ENCODE results near the gene FHIP1A.
A peak's percentile ranks its signal among the peaks of the same experiment; 100 is the strongest.
"Not testable (repeated sequence)": the region's sequence is repeated elsewhere in the genome, so short reads cannot be mapped to it uniquely, and the experiment has no call there.

Gene FHIP1A

DNA sequence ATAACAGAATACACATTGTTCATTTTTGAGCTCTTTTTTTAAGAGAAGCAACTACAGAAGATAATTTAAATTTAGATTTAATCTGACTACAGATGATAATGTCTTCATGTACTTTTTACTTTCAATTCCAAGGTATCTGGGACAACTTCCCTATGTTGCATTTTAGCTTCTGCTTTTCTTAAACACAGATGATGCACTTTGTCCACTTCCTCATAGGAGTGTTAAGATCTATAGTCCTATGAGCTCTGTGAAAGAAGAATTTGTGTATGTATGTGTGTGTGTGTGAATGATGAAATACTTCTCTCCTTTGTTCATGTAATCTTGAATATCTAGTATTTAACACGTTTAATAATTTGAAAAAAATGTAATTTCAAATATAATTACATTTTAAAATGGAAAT is 5.3 kb upstream of the FHIP1A start:
- Histone ChIP-seq H2BK5ac (ENCODE audit: low read depth, low read length, poor library complexity) (no peak overlapping the region), H3K27ac (ENCODE audit: low read depth, low read length) (no peak overlapping the region), H3K27me3 (ENCODE audit: insufficient read depth, low read length) (no peaks in the 10 kb centered on the region), H3K9me3 (ENCODE audit: insufficient read depth, low read depth, low read length) (no peaks in the 10 kb centered on the region), H3K4me2 (ENCODE audit: low read length) (no peak overlapping the region), H4K8ac (ENCODE audit: low read depth, low read length) (no peak overlapping the region), H3K14ac (ENCODE audit: low read length) (no peak overlapping the region), H2AK5ac (ENCODE audit: low read length) (no peak overlapping the region), H4K91ac (ENCODE audit: low read depth, low read length) (no peak overlapping the region), H3K4ac (ENCODE audit: low read depth, low read length) (no peak overlapping the region), H3K36me3 (ENCODE audit: control insufficient read depth in 1 of 2, insufficient read depth in 2 of 2, low read length in 2 of 2) (no peaks in the 10 kb centered on the region), H3K9ac (ENCODE audit: low read length) (no peak overlapping the region), H3K79me2 (ENCODE audit: control insufficient read depth, insufficient read depth, low read length, poor library complexity) (no peaks in the 10 kb centered on the region), H2BK120ac (ENCODE audit: insufficient read depth, low read length, poor library complexity) (no peak overlapping the region), H3K79me1 (ENCODE audit: low read length) (peaks cover 3% of the 10 kb centered on the region), H3K18ac (ENCODE audit: low read length) (no peak overlapping the region), H2AFZ (ENCODE audit: insufficient read depth, low read length, poor library complexity) (no peak overlapping the region), H3K4me1 (ENCODE audit: control insufficient read depth in 1 of 2, insufficient read depth in 2 of 2, low read length in 2 of 2) (peaks cover 6 to 8% of the 10 kb centered on the region in 2 experiments), H4K12ac (ENCODE audit: low read depth, low read length) (no peak overlapping the region), H3K23ac (ENCODE audit: low read length) (no peak overlapping the region), H3K4me3 (ENCODE audit: low read depth, low read length) (no peak overlapping the region), H2BK12ac (ENCODE audit: low read length) (no peak overlapping the region)
- no CpG with 5 or more reads among the region's 1 CpG for WGBS (ENCODE audit: extremely low coverage, insufficient coverage, insufficient read length)
- DNase-seq, result no peak

GRCh38 chr4:151404802-151405201 is 4.2 kb upstream of the FHIP1A start:
- not testable (repeated sequence) for H3K4me3 ChIP-seq (ENCODE audit: low read depth, low read length); H4K12ac ChIP-seq (ENCODE audit: low read depth, low read length); H3K79me2 ChIP-seq (ENCODE audit: control insufficient read depth, insufficient read depth, low read length, poor library complexity); H3K23ac ChIP-seq (ENCODE audit: low read length); H3K36me3 ChIP-seq (ENCODE audit: control insufficient read depth in 1 of 2, insufficient read depth in 2 of 2, low read length in 2 of 2); H3K79me1 ChIP-seq (ENCODE audit: low read length); H2BK120ac ChIP-seq (ENCODE audit: insufficient read depth, low read length, poor library complexity); H3K4me2 ChIP-seq (ENCODE audit: low read length); DNase-seq; H2BK12ac ChIP-seq (ENCODE audit: low read length); H4K91ac ChIP-seq (ENCODE audit: low read depth, low read length); H3K27me3 ChIP-seq (ENCODE audit: insufficient read depth, low read length); H3K4ac ChIP-seq (ENCODE audit: low read depth, low read length); H3K9me3 ChIP-seq (ENCODE audit: insufficient read depth, low read depth, low read length); H3K4me1 ChIP-seq (ENCODE audit: control insufficient read depth in 1 of 2, insufficient read depth in 2 of 2, low read length in 2 of 2); H2BK5ac ChIP-seq (ENCODE audit: low read depth, low read length, poor library complexity); H2AFZ ChIP-seq (ENCODE audit: insufficient read depth, low read length, poor library complexity); H3K14ac ChIP-seq (ENCODE audit: low read length); H2AK5ac ChIP-seq (ENCODE audit: low read length); H3K27ac ChIP-seq (ENCODE audit: low read depth, low read length); H4K8ac ChIP-seq (ENCODE audit: low read depth, low read length); H3K9ac ChIP-seq (ENCODE audit: low read length); H3K18ac ChIP-seq (ENCODE audit: low read length)
- no CpG with 5 or more reads among the region's 7 CpGs for WGBS (ENCODE audit: extremely low coverage, insufficient coverage, insufficient read length)

DNA sequence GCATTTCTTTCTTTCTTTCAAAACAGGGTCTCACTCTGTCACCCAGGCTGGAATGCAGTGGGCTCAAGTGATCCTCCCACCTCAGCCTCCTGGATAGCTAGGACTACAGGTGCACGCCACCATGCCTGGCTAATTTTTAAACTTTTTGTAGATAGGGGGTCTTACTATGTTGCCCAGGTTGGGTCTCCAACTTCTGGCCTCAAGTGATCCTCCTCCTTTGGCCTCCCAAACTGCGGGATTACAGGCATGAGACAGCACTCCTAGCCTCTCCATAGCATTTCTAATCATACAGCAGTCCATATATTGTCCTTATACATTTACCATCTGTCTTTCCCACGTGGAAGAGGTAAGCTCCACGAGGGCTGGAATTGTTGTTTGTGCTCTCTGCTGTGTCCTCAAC is 2.0 kb upstream of the FHIP1A start:
- no peak overlapping the region for H4K12ac ChIP-seq (ENCODE audit: low read depth, low read length)
- no peak overlapping the region for H3K9ac ChIP-seq (ENCODE audit: low read length)
- no peak overlapping the region for H3K14ac ChIP-seq (ENCODE audit: low read length)
- no peak overlapping the region for H3K4me3 ChIP-seq (ENCODE audit: low read depth, low read length)
- no peaks in the 10 kb centered on the region for H3K9me3 ChIP-seq (ENCODE audit: insufficient read depth, low read depth, low read length)
- no peak overlapping the region for H2BK120ac ChIP-seq (ENCODE audit: insufficient read depth, low read length, poor library complexity)
- WGBS (ENCODE audit: extremely low coverage, insufficient coverage, insufficient read length), result no CpG with 5 or more reads among the region's 4 CpGs
- peaks cover 5% of the 10 kb centered on the region for H3K79me1 ChIP-seq (ENCODE audit: low read length)
- no peak overlapping the region for H3K4ac ChIP-seq (ENCODE audit: low read depth, low read length)
- H2BK12ac ChIP-seq (ENCODE audit: low read length), result no peak overlapping the region
- no peak overlapping the region for H3K4me2 ChIP-seq (ENCODE audit: low read length)
- no peak overlapping the region for H2AFZ ChIP-seq (ENCODE audit: insufficient read depth, low read length, poor library complexity)
- H2BK5ac ChIP-seq (ENCODE audit: low read depth, low read length, poor library complexity), result no peak overlapping the region
- no peaks in the 10 kb centered on the region for H3K36me3 ChIP-seq (ENCODE audit: control insufficient read depth in 1 of 2, insufficient read depth in 2 of 2, low read length in 2 of 2)
- H4K8ac ChIP-seq (ENCODE audit: low read depth, low read length), result no peak overlapping the region
- H3K23ac ChIP-seq (ENCODE audit: low read length), result no peak overlapping the region
- no peak overlapping the region for H2AK5ac ChIP-seq (ENCODE audit: low read length)
- no peak overlapping the region for H3K18ac ChIP-seq (ENCODE audit: low read length)
- peaks cover 1% of the 10 kb centered on the region for H3K79me2 ChIP-seq (ENCODE audit: control insufficient read depth, insufficient read depth, low read length, poor library complexity)
- no peak for DNase-seq
- peaks cover 6 to 12% of the 10 kb centered on the region in 2 experiments for H3K4me1 ChIP-seq (ENCODE audit: control insufficient read depth in 1 of 2, insufficient read depth in 2 of 2, low read length in 2 of 2)
- H4K91ac ChIP-seq (ENCODE audit: low read depth, low read length), result no peak overlapping the region
- H3K27ac ChIP-seq (ENCODE audit: low read depth, low read length), result no peak overlapping the region
- H3K27me3 ChIP-seq (ENCODE audit: insufficient read depth, low read length), result no peaks in the 10 kb centered on the region

DNA sequence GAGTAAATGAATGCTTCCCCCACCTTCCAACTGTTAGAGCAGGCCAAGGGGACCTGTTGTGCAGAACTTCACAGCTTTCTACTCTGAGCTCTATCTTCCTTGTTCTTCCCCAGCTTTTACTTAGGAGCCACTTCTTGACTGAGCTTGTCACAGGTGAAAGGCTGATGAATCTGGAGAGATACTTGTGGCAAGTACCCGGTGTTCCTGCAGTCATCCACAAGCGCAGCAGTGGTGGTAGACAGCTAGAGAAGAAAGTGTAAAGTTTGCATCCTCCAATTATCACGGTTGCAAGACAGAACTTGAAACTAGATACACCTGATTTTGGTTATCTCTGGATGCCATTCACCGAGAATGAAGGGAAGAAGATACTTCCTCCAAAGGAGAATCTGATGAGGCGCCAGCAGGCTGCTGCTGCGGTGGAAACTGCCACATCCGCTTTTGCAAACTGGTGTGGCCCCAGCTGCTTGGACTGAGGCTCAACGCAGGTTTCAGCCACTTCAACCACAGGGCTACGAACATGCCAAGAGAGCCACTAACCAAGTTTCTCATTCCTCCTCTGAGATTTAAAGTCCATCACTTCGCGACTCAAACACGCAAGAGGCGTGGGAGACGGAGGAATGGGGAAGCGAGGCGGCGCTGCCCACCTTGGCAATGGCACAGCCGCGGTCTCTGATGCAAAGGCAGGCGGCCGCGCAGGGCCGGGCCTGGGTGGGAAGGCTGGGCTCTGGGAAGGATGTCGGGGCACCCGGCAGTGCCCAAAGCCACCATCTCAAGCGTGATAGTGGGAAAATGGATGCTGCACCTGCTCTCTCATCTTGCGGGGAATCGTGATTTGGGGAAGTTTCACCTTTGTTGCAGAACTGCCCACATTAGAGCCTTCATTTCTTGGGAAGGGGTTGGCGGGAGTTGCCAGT is 1.3 kb upstream of the FHIP1A start:
- H3K4me2 ChIP-seq (ENCODE audit: low read length), result peak overlapping the region; percentile 74
- no peak overlapping the region for H3K18ac ChIP-seq (ENCODE audit: low read length)
- H3K23ac ChIP-seq (ENCODE audit: low read length), result no peak overlapping the region
- H3K79me1 ChIP-seq (ENCODE audit: low read length), result peaks cover 5% of the 10 kb centered on the region
- no peaks in the 10 kb centered on the region for H3K9me3 ChIP-seq (ENCODE audit: insufficient read depth, low read depth, low read length)
- no peak overlapping the region for H4K12ac ChIP-seq (ENCODE audit: low read depth, low read length)
- no peaks in the 10 kb centered on the region for H3K27me3 ChIP-seq (ENCODE audit: insufficient read depth, low read length)
- peaks cover 6 to 12% of the 10 kb centered on the region in 2 experiments for H3K4me1 ChIP-seq (ENCODE audit: control insufficient read depth in 1 of 2, insufficient read depth in 2 of 2, low read length in 2 of 2)
- H3K4ac ChIP-seq (ENCODE audit: low read depth, low read length), result no peak overlapping the region
- no peak overlapping the region for H3K27ac ChIP-seq (ENCODE audit: low read depth, low read length)
- H3K14ac ChIP-seq (ENCODE audit: low read length), result no peak overlapping the region
- no peak overlapping the region for H4K91ac ChIP-seq (ENCODE audit: low read depth, low read length)
- no peak overlapping the region for H2BK5ac ChIP-seq (ENCODE audit: low read depth, low read length, poor library complexity)
- H3K79me2 ChIP-seq (ENCODE audit: control insufficient read depth, insufficient read depth, low read length, poor library complexity), result peaks cover 1% of the 10 kb centered on the region
- H2AFZ ChIP-seq (ENCODE audit: insufficient read depth, low read length, poor library complexity), result peak overlapping the region; percentile 60
- no peaks in the 10 kb centered on the region for H3K36me3 ChIP-seq (ENCODE audit: control insufficient read depth in 1 of 2, insufficient read depth in 2 of 2, low read length in 2 of 2)
- no CpG with 5 or more reads among the region's 29 CpGs for WGBS (ENCODE audit: extremely low coverage, insufficient coverage, insufficient read length)
- no peak overlapping the region for H2BK12ac ChIP-seq (ENCODE audit: low read length)
- DNase-seq, result peak in 1 of 2 donors; percentile 5
- peak overlapping the region; percentile 75 for H3K4me3 ChIP-seq (ENCODE audit: low read depth, low read length)
- H3K9ac ChIP-seq (ENCODE audit: low read length), result no peak overlapping the region
- no peak overlapping the region for H4K8ac ChIP-seq (ENCODE audit: low read depth, low read length)
- H2AK5ac ChIP-seq (ENCODE audit: low read length), result no peak overlapping the region
- no peak overlapping the region for H2BK120ac ChIP-seq (ENCODE audit: insufficient read depth, low read length, poor library complexity)

Measured in trophoblast cell (in vitro differentiated cells and primary cell).